Measurements from ENCODE around the gene NVL.

NVL gene

GRCh38 chr1:224329484-224329841, 509 bp downstream of the NVL start:
- DNase-seq (ENCODE audit: low read depth), result no peak
- H3K4me3 ChIP-seq (ENCODE audit: low read depth, low read length), result peak overlapping the region; percentile 96
- TF ChIP-seq CTCF (IDR thresholded peaks at IDR 0.05; ENCODE audit: low read depth, low read length), result no peak
- TF ChIP-seq MYC (IDR thresholded peaks at IDR 0.05; ENCODE audit: low read depth, low read length), result no peak
- no peak for TF ChIP-seq MAX (IDR thresholded peaks at IDR 0.05; ENCODE audit: low read depth, low read length)
- TF ChIP-seq POLR2A (IDR thresholded peaks at IDR 0.05; ENCODE audit: extremely low read depth, insufficient read length), result no peak

- peak overlapping the region; percentile 96 for H3K4me3 ChIP-seq (ENCODE audit: low read depth, low read length)
- DNase-seq (ENCODE audit: low read depth), result no peak
- no peak for TF ChIP-seq MYC (IDR thresholded peaks at IDR 0.05; ENCODE audit: low read depth, low read length)
- no peak for TF ChIP-seq CTCF (IDR thresholded peaks at IDR 0.05; ENCODE audit: low read depth, low read length)
- no peak for TF ChIP-seq POLR2A (IDR thresholded peaks at IDR 0.05; ENCODE audit: extremely low read depth, insufficient read length)
- TF ChIP-seq MAX (IDR thresholded peaks at IDR 0.05; ENCODE audit: low read depth, low read length), result no peak
Measured at GRCh38 chr1:224328644-224329043, 1.3 kb downstream of the NVL start.

GRCh38 chr1:224325959-224326358, 4.0 kb downstream of the NVL start:
- DNase-seq (ENCODE audit: low read depth), result no peak
- H3K4me3 ChIP-seq (ENCODE audit: low read depth, low read length), result no peak overlapping the region
- TF ChIP-seq POLR2A (IDR thresholded peaks at IDR 0.05; ENCODE audit: extremely low read depth, insufficient read length), result no peak
- TF ChIP-seq CTCF (IDR thresholded peaks at IDR 0.05; ENCODE audit: low read depth, low read length), result no peak
- TF ChIP-seq MAX (IDR thresholded peaks at IDR 0.05; ENCODE audit: low read depth, low read length), result no peak
- no peak for TF ChIP-seq MYC (IDR thresholded peaks at IDR 0.05; ENCODE audit: low read depth, low read length)

- H3K4me3 ChIP-seq (ENCODE audit: low read depth, low read length), result no peak overlapping the region
- no peak for DNase-seq (ENCODE audit: low read depth)
- TF ChIP-seq CTCF (IDR thresholded peaks at IDR 0.05; ENCODE audit: low read depth, low read length), result no peak
- TF ChIP-seq MYC (IDR thresholded peaks at IDR 0.05; ENCODE audit: low read depth, low read length), result no peak
- no peak for TF ChIP-seq POLR2A (IDR thresholded peaks at IDR 0.05; ENCODE audit: extremely low read depth, insufficient read length)
- TF ChIP-seq MAX (IDR thresholded peaks at IDR 0.05; ENCODE audit: low read depth, low read length), result no peak
Measured at GRCh38 chr1:224321706-224322105, 8.3 kb downstream of the NVL start.

- DNase-seq (ENCODE audit: low read depth), result no peak
- H3K4me3 ChIP-seq (ENCODE audit: low read depth, low read length), result no peak overlapping the region
- TF ChIP-seq MAX (IDR thresholded peaks at IDR 0.05; ENCODE audit: low read depth, low read length) (no peak), POLR2A (IDR thresholded peaks at IDR 0.05; ENCODE audit: extremely low read depth, insufficient read length) (no peak), CTCF (IDR thresholded peaks at IDR 0.05; ENCODE audit: low read depth, low read length) (no peak), MYC (IDR thresholded peaks at IDR 0.05; ENCODE audit: low read depth, low read length) (no peak)
Measured at GRCh38 chr1:224317383-224318045, 12.5 kb downstream of the NVL start.

Measured in NB4 (cell line).